Measurements from ENCODE around the gene CD101. TPM values are rescaled to one million over a fixed set of nuclear protein-coding genes. Genes with fewer than 3 reads are reported as not detected.

CD101 gene
- total RNA-seq, 1 experiment from 2014 or later = 1.7 TPM

DNA sequence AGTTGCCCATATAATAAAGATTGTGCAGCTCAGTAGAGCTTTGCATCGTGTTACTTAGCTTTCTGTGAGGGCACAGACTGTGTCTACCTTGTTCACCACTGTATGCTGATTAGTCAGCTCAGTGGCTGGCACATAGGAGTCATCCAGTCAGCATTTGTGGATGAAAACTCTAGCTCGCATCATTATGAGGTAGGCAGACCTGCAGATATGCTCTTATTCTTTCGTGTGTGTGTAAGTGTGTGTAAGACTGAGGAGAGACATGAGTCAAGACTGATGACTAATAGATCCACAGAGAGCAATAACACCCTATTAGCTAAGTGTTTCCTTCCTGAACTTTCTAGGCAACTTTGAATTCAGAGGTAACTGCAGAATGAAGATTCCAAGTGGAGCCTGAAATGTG lies 75.7 kb downstream of the CD101 start:
- no TSS peak for BruUV-seq (replicated peaks)
- intact Hi-C loops (cut with micrococcal nuclease; ENCODE audit: unreplicated experiment) = no loop called here
- ChIA-PET POLR2A (ENCODE audit: low non-redundant PET) (no interaction called here), CTCF (no interaction called here)
- H3K36me3 ChIP-seq (ENCODE audit: insufficient read depth, low read length, poor library complexity, severe bottlenecking) = peaks cover 77% of the 10 kb centered on the region
- H3K4me1 ChIP-seq (ENCODE audit: insufficient read depth, low read length, poor library complexity, severe bottlenecking) = no peaks in the 10 kb centered on the region
- no peak overlapping the region for H3K4me3 ChIP-seq (ENCODE audit: low read depth, low read length, poor library complexity, severe bottlenecking)
- H3K27me3 ChIP-seq (replicated peaks; ENCODE audit: insufficient read depth, low read depth, low read length, poor library complexity) = no peaks in the 10 kb centered on the region
- TF ChIP-seq EZH2 (IDR thresholded peaks at IDR 0.05; ENCODE audit: borderline replicate concordance, low read depth, low read length, poor library complexity, severe bottlenecking) = no peak
- TF ChIP-seq, protein P1, sequence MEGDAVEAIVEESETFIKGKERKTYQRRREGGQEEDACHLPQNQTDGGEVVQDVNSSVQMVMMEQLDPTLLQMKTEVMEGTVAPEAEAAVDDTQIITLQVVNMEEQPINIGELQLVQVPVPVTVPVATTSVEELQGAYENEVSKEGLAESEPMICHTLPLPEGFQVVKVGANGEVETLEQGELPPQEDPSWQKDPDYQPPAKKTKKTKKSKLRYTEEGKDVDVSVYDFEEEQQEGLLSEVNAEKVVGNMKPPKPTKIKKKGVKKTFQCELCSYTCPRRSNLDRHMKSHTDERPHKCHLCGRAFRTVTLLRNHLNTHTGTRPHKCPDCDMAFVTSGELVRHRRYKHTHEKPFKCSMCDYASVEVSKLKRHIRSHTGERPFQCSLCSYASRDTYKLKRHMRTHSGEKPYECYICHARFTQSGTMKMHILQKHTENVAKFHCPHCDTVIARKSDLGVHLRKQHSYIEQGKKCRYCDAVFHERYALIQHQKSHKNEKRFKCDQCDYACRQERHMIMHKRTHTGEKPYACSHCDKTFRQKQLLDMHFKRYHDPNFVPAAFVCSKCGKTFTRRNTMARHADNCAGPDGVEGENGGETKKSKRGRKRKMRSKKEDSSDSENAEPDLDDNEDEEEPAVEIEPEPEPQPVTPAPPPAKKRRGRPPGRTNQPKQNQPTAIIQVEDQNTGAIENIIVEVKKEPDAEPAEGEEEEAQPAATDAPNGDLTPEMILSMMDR (conservative IDR thresholded peaks at IDR 0.05; ENCODE audit: low read depth, low read length) = no peak
- peak; percentile 74 for DNase-seq (ENCODE audit: low spot score)
- no peak overlapping the region for H3K27ac ChIP-seq (ENCODE audit: low read depth, low read length, poor library complexity, severe bottlenecking)
- H3K9me3 ChIP-seq (ENCODE audit: low read depth, low read length, poor library complexity, severe bottlenecking) = no peaks in the 10 kb centered on the region

DNA sequence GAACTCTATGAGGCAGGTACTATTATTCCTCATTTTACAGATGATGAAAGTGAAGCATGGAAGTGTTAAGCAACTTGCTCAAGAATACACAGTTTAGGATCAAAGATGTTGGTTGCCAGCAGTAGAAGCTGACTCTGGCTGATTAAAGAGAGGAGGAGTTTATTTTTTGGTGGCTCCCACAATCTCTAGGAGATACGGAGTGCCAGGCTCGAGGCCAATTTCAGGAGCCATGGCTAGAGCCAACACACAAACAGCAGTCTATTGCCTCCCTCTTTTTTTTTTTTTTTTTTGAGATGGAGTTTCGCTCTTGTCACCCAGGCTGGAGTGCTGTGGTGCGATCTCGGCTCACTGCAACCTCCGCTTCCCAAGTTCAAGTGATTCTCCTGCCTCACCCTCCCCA lies 78.2 kb downstream of the CD101 start:
- Histone ChIP-seq H3K36me3 (ENCODE audit: insufficient read depth, low read length, poor library complexity, severe bottlenecking) (peaks cover 74% of the 10 kb centered on the region), H3K4me3 (ENCODE audit: low read depth, low read length, poor library complexity, severe bottlenecking) (no peak overlapping the region), H3K4me1 (ENCODE audit: insufficient read depth, low read length, poor library complexity, severe bottlenecking) (no peaks in the 10 kb centered on the region), H3K9me3 (ENCODE audit: low read depth, low read length, poor library complexity, severe bottlenecking) (no peaks in the 10 kb centered on the region), H3K27ac (ENCODE audit: low read depth, low read length, poor library complexity, severe bottlenecking) (no peak overlapping the region), H3K27me3 (replicated peaks; ENCODE audit: insufficient read depth, low read depth, low read length, poor library complexity) (no peaks in the 10 kb centered on the region)
- BruUV-seq (replicated peaks) = no TSS peak
- DNase-seq (ENCODE audit: low spot score) = no peak
- no peak for TF ChIP-seq EZH2 (IDR thresholded peaks at IDR 0.05; ENCODE audit: borderline replicate concordance, low read depth, low read length, poor library complexity, severe bottlenecking)
- TF ChIP-seq, protein P1 (conservative IDR thresholded peaks at IDR 0.05; ENCODE audit: low read depth, low read length) = no peak
- ChIA-PET POLR2A (ENCODE audit: low non-redundant PET) (no interaction called here), CTCF (no interaction called here)
- intact Hi-C loops (cut with micrococcal nuclease; ENCODE audit: unreplicated experiment) = no loop called here

DNA sequence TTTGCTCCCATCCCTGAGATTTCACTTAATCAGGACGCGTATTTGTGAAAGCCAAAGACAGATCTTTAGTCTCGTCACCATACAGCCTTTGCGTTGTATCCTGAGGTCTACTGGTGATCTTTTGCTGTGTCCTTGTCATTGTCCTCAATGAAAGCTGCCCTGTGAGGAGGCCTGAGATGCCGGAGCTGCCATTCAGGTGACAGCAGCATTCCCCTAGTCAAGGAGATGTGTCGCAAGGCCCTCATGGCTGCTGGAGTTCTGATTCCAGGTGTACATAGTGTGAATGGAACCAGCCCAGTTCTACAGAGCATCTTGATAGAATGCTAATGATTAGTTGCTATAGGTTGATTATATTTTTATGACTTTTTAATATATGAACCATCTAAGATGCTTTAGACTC lies 82.7 kb downstream of the CD101 start:
- intact Hi-C loops (cut with micrococcal nuclease; ENCODE audit: unreplicated experiment) = no loop called here
- POLR2A ChIA-PET (ENCODE audit: low non-redundant PET) = no interaction called here
- H3K36me3 ChIP-seq (ENCODE audit: insufficient read depth, low read length, poor library complexity, severe bottlenecking) = peaks cover 38% of the 10 kb centered on the region

More for the DNA sequence above, 82.7 kb downstream of the CD101 start:
- H3K27ac ChIP-seq (ENCODE audit: low read depth, low read length, poor library complexity, severe bottlenecking) = no peak overlapping the region
- H3K4me3 ChIP-seq (ENCODE audit: low read depth, low read length, poor library complexity, severe bottlenecking) = no peak overlapping the region
- H3K27me3 ChIP-seq (replicated peaks; ENCODE audit: insufficient read depth, low read depth, low read length, poor library complexity) = no peaks in the 10 kb centered on the region
- H3K4me1 ChIP-seq (ENCODE audit: insufficient read depth, low read length, poor library complexity, severe bottlenecking) = no peaks in the 10 kb centered on the region
- no peaks in the 10 kb centered on the region for H3K9me3 ChIP-seq (ENCODE audit: low read depth, low read length, poor library complexity, severe bottlenecking)
- BruUV-seq (replicated peaks) = no TSS peak
- CTCF ChIA-PET = no interaction called here
- no peak for DNase-seq (ENCODE audit: low spot score)
- TF ChIP-seq, protein P1 (conservative IDR thresholded peaks at IDR 0.05; ENCODE audit: low read depth, low read length) = no peak
- TF ChIP-seq EZH2 (IDR thresholded peaks at IDR 0.05; ENCODE audit: borderline replicate concordance, low read depth, low read length, poor library complexity, severe bottlenecking) = no peak

Other genes starting within 250 kb of the CD101 start
- not detected in 2 replicates for gene CD2, start 247.3 kb upstream of the CD101 start, total RNA-seq (2021)
- gene PTGFRN, start 91.8 kb upstream of the CD101 start, total RNA-seq (2021) = 29.5 and 34.3 TPM in 2 replicates
- gene TTF2, start 58.6 kb downstream of the CD101 start, total RNA-seq (2021) = 89.1 and 91.4 TPM in 2 replicates
- gene TRIM45, start 120.0 kb downstream of the CD101 start, total RNA-seq (2021) = 3.2 and 6.7 TPM in 2 replicates
- not detected in 2 replicates for gene VTCN1, start 209.2 kb downstream of the CD101 start, total RNA-seq (2021)

Data from A673 (cell line).